NT2/D1 (cell line): ENCODE measurements around the gene NLRP3.

Experiments
- SUZ12 ChIP-seq: IDR thresholded peaks from 2 replicates; pipeline ENCODE4 v1.6.1; 2011; ENCODE audit not compliant: insufficient read length, insufficient read depth; ENCODE audit errors: extremely low read depth
- YY1 ChIP-seq: IDR thresholded peaks from 2 replicates; pipeline ENCODE4 v1.6.1; 2011; ENCODE audit not compliant: insufficient read length, insufficient read depth
- ZNF274 ChIP-seq: IDR thresholded peaks from 2 replicates; pipeline ENCODE4 v1.6.1; 2011; ENCODE audit warnings: mild to moderate bottlenecking, low read depth, low read length

DNA sequence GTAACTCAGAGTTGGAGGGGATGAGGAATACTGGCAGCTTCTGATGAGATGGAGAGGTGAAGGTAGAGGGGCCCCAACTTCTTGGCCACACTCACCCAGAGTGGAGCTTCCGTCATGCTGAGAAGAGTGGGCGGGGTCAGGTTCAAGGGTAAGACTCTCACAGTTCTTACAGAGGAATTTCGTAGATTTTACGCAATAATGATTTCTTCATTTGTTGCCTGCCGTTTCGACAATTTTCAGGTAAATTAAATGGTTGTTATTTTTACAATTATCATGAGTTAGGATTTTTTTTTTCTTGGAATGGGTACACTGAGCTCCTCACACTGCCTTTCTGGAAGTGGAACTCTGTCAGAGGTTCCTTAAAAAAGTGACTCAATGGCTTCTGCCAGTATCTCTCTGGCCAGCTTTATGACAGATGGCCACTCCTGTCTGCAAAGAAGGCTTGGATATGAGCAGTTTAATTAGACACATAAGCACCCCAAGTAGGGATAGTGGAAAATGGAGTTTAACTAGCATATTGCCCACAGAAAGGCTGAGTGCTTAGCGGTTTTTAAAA, 13.8 kb upstream of the NLRP3 start:
- TF ChIP-seq YY1 = no peak
- TF ChIP-seq ZNF274 = no peak
- TF ChIP-seq SUZ12 = no peak
